DLD1 (cell line): ENCODE measurements around the gene LAMA3.

Source experiments
- in situ Hi-C: cut with HindIII; loops from 2 replicates; pipeline ENCODE4 v1.10.0; 2017; ENCODE audit warnings: low sequenced_read_pairs

LAMA3 gene

GRCh38 chr18:23669804-23670405, 19.3 kb upstream of the LAMA3 start:
- in situ Hi-C loops = no loop called here

- in situ Hi-C loops = no loop called here
These were observed 17.7 kb upstream of the LAMA3 start for GRCh38 chr18:23671564-23671963.

- in situ Hi-C loops = no loop called here
These were observed 15.5 kb upstream of the LAMA3 start for GRCh38 chr18:23673725-23674124.

GRCh38 chr18:23675236-23675635, 14.0 kb upstream of the LAMA3 start:
- in situ Hi-C loops = no loop called here

- in situ Hi-C loops = no loop called here
These were observed 13.4 kb upstream of the LAMA3 start for GRCh38 chr18:23675896-23676295.

GRCh38 chr18:23682045-23682444, 7.2 kb upstream of the LAMA3 start:
- in situ Hi-C loops = no loop called here

GRCh38 chr18:23682472-23682871, 6.8 kb upstream of the LAMA3 start:
- in situ Hi-C loops = no loop called here

- in situ Hi-C loops = no loop called here
These were observed 6.1 kb upstream of the LAMA3 start for GRCh38 chr18:23683155-23683554.

- in situ Hi-C loops = no loop called here
These were observed 5.6 kb upstream of the LAMA3 start for GRCh38 chr18:23683671-23684070.

GRCh38 chr18:23684515-23685197, 4.6 kb upstream of the LAMA3 start:
- in situ Hi-C loops = no loop called here

GRCh38 chr18:23688528-23688927, 725 bp upstream of the LAMA3 start:
- in situ Hi-C loops = no loop called here

GRCh38 chr18:23689616-23690504, 607 bp downstream of the LAMA3 start:
- in situ Hi-C loops = no loop called here

GRCh38 chr18:23690505-23691068, 1.3 kb downstream of the LAMA3 start:
- in situ Hi-C loops = no loop called here

GRCh38 chr18:23693846-23694245, 4.6 kb downstream of the LAMA3 start:
- in situ Hi-C loops = no loop called here

GRCh38 chr18:23694637-23695430, 5.6 kb downstream of the LAMA3 start:
- in situ Hi-C loops = no loop called here

GRCh38 chr18:23701017-23701416, 11.8 kb downstream of the LAMA3 start:
- in situ Hi-C loops = loop anchor here (25.0 kb wide), 2 partner anchors 89 to 189 kb away; partner anchors contain the start of gene RMC1

- in situ Hi-C loops = loop anchor here (25.0 kb wide), 2 partner anchors 89 to 189 kb away; partner anchors contain the start of gene RMC1
These were observed 12.4 kb downstream of the LAMA3 start for GRCh38 chr18:23701544-23702064.

- in situ Hi-C loops = loop anchor here (25.0 kb wide), 2 partner anchors 90 to 190 kb away; partner anchors contain the start of gene RMC1
These were observed 13.4 kb downstream of the LAMA3 start for GRCh38 chr18:23702606-23703005.

GRCh38 chr18:23703057-23703986, 14.1 kb downstream of the LAMA3 start:
- in situ Hi-C loops = loop anchor here (25.0 kb wide), 2 partner anchors 91 to 191 kb away; partner anchors contain the start of gene RMC1
